ENCODE results near the gene TNS3. TPM values are rescaled to one million over a fixed set of nuclear protein-coding genes. Genes with fewer than 3 reads are reported as not detected.

The TNS3 gene
- total RNA-seq, 5 donors from 2014 or later (not counting 1 experiment from before 2014, with no cell fraction given), result 0.58 to 3.7 (median 2.0) TPM

- 83% methylated on average over 1 of the region's 2 CpGs for WGBS (ENCODE audit: insufficient coverage)
- DNase-seq (no peak), ATAC-seq (replicated peaks in 1 of 4) (no peak)
- no peaks in the 10 kb centered on the region for H3K27me3 ChIP-seq (replicated peaks in 1 of 2; ENCODE audit: control insufficient read depth in 2 of 2, extremely low read depth in 1 of 2, insufficient read depth in 2 of 2, low read length in 1 of 2)
- H3K27ac Mint-ChIP-seq, result no peak overlapping the region
- no peak overlapping the region for H3K27ac ChIP-seq (ENCODE audit: low read length)
- peaks cover 0 to 3% of the 10 kb centered on the region in 2 donors for H3K27me3 Mint-ChIP-seq
- no peaks in the 10 kb centered on the region for H3K36me3 Mint-ChIP-seq
- H3K9me3 Mint-ChIP-seq, result no peaks in the 10 kb centered on the region
- no peaks in the 10 kb centered on the region for H3K36me3 ChIP-seq (ENCODE audit: control insufficient read depth in 2 of 2, extremely low read depth in 1 of 2, insufficient read depth in 1 of 2, low read length in 1 of 2)
- H3K4me3 Mint-ChIP-seq, result no peak overlapping the region
- ChIA-PET CTCF (no interaction called here), POLR2A (no interaction called here)
- no peak overlapping the region for H3K4me3 ChIP-seq (ENCODE audit: control insufficient read depth in 1 of 2, extremely low read depth in 1 of 2, low read length in 1 of 2)
- no peaks in the 10 kb centered on the region for H3K4me1 Mint-ChIP-seq
- H3K9me3 ChIP-seq, result no peaks in the 10 kb centered on the region
- H3K4me1 ChIP-seq (ENCODE audit: control insufficient read depth in 1 of 2, extremely low read depth in 1 of 2, insufficient read depth in 2 of 2, low read length in 2 of 2), result no peaks in the 10 kb centered on the region
Observed at GRCh38 chr7:47290867-47291266, 291.0 kb downstream of the TNS3 start.

- no peak overlapping the region for H3K27ac Mint-ChIP-seq
- Histone ChIP-seq H3K4me1 (ENCODE audit: control insufficient read depth in 1 of 2, extremely low read depth in 1 of 2, insufficient read depth in 2 of 2, low read length in 2 of 2) (no peaks in the 10 kb centered on the region), H3K27ac (ENCODE audit: low read length) (no peak overlapping the region), H3K4me3 (ENCODE audit: control insufficient read depth in 1 of 2, extremely low read depth in 1 of 2, low read length in 1 of 2) (no peak overlapping the region), H3K27me3 (replicated peaks in 1 of 2; ENCODE audit: control insufficient read depth in 2 of 2, extremely low read depth in 1 of 2, insufficient read depth in 2 of 2, low read length in 1 of 2) (no peaks in the 10 kb centered on the region), H3K36me3 (ENCODE audit: control insufficient read depth in 2 of 2, extremely low read depth in 1 of 2, insufficient read depth in 1 of 2, low read length in 1 of 2) (no peaks in the 10 kb centered on the region), H3K9me3 (no peaks in the 10 kb centered on the region)
- no CpG with 5 or more reads among the region's 3 CpGs for WGBS (ENCODE audit: insufficient coverage)
- no peaks in the 10 kb centered on the region for H3K36me3 Mint-ChIP-seq
- ChIA-PET POLR2A (no interaction called here), CTCF (no interaction called here)
- H3K4me1 Mint-ChIP-seq, result no peaks in the 10 kb centered on the region
- H3K9me3 Mint-ChIP-seq, result peaks cover under 1 to 3% (median 2%) of the 10 kb centered on the region in 3 donors
- DNase-seq, result no peak
- H3K27me3 Mint-ChIP-seq, result peaks cover 0 to 2% of the 10 kb centered on the region in 2 donors
- no peak overlapping the region for H3K4me3 Mint-ChIP-seq
- no peak for ATAC-seq (replicated peaks in 1 of 4)
Observed at GRCh38 chr7:47290466-47290865, 291.4 kb downstream of the TNS3 start.

GRCh38 chr7:47288060-47288459 is 293.9 kb downstream of the TNS3 start:
- Histone ChIP-seq H3K27me3 (replicated peaks in 1 of 2; ENCODE audit: control insufficient read depth in 2 of 2, extremely low read depth in 1 of 2, insufficient read depth in 2 of 2, low read length in 1 of 2) (peaks cover 0 to 3% of the 10 kb centered on the region in 2 experiments), H3K36me3 (ENCODE audit: control insufficient read depth in 2 of 2, extremely low read depth in 1 of 2, insufficient read depth in 1 of 2, low read length in 1 of 2) (no peaks in the 10 kb centered on the region), H3K9me3 (no peaks in the 10 kb centered on the region), H3K4me3 (ENCODE audit: control insufficient read depth in 1 of 2, extremely low read depth in 1 of 2, low read length in 1 of 2) (no peak overlapping the region), H3K4me1 (ENCODE audit: control insufficient read depth in 1 of 2, extremely low read depth in 1 of 2, insufficient read depth in 2 of 2, low read length in 2 of 2) (no peaks in the 10 kb centered on the region), H3K27ac (ENCODE audit: low read length) (no peak overlapping the region)
- DNase-seq, result no peak
- no peak for ATAC-seq (replicated peaks in 1 of 4)
- Mint-ChIP-seq H3K4me3 (no peak overlapping the region), H3K9me3 (peaks cover 2 to 6% (median 4%) of the 10 kb centered on the region in 3 donors), H3K4me1 (no peaks in the 10 kb centered on the region), H3K36me3 (no peaks in the 10 kb centered on the region), H3K27ac (no peak overlapping the region), H3K27me3 (no peaks in the 10 kb centered on the region)
- WGBS (ENCODE audit: insufficient coverage), result 40% methylated on average over 2 of the region's 6 CpGs
- ChIA-PET CTCF (no interaction called here), POLR2A (no interaction called here)

GRCh38 chr7:47285860-47286491 is 295.9 kb downstream of the TNS3 start:
- no peak for ATAC-seq (replicated peaks in 1 of 4)
- Histone ChIP-seq H3K9me3 (no peaks in the 10 kb centered on the region), H3K27me3 (replicated peaks in 1 of 2; ENCODE audit: control insufficient read depth in 2 of 2, extremely low read depth in 1 of 2, insufficient read depth in 2 of 2, low read length in 1 of 2) (peaks cover 0 to 5% of the 10 kb centered on the region in 2 experiments), H3K27ac (ENCODE audit: low read length) (no peak overlapping the region), H3K4me1 (ENCODE audit: control insufficient read depth in 1 of 2, extremely low read depth in 1 of 2, insufficient read depth in 2 of 2, low read length in 2 of 2) (no peaks in the 10 kb centered on the region), H3K4me3 (ENCODE audit: control insufficient read depth in 1 of 2, extremely low read depth in 1 of 2, low read length in 1 of 2) (no peak overlapping the region), H3K36me3 (ENCODE audit: control insufficient read depth in 2 of 2, extremely low read depth in 1 of 2, insufficient read depth in 1 of 2, low read length in 1 of 2) (no peaks in the 10 kb centered on the region)
- no peaks in the 10 kb centered on the region for H3K4me1 Mint-ChIP-seq
- H3K27ac Mint-ChIP-seq, result no peak overlapping the region
- H3K9me3 Mint-ChIP-seq, result peaks cover 2 to 6% (median 4%) of the 10 kb centered on the region in 3 donors
- no peak for DNase-seq
- no peaks in the 10 kb centered on the region for H3K36me3 Mint-ChIP-seq
- 86% methylated on average over 7 of the region's 9 CpGs for WGBS (ENCODE audit: insufficient coverage)
- H3K4me3 Mint-ChIP-seq, result no peak overlapping the region
- no peaks in the 10 kb centered on the region for H3K27me3 Mint-ChIP-seq
- ChIA-PET CTCF (no interaction called here), POLR2A (no interaction called here)

GRCh38 chr7:47284691-47285635 is 296.9 kb downstream of the TNS3 start:
- no peak overlapping the region for H3K27ac Mint-ChIP-seq
- ChIA-PET CTCF (no interaction called here), POLR2A (no interaction called here)
- Histone ChIP-seq H3K27ac (ENCODE audit: low read length) (no peak overlapping the region), H3K9me3 (no peaks in the 10 kb centered on the region), H3K4me1 (ENCODE audit: control insufficient read depth in 1 of 2, extremely low read depth in 1 of 2, insufficient read depth in 2 of 2, low read length in 2 of 2) (no peaks in the 10 kb centered on the region), H3K4me3 (ENCODE audit: control insufficient read depth in 1 of 2, extremely low read depth in 1 of 2, low read length in 1 of 2) (no peak overlapping the region), H3K36me3 (ENCODE audit: control insufficient read depth in 2 of 2, extremely low read depth in 1 of 2, insufficient read depth in 1 of 2, low read length in 1 of 2) (no peaks in the 10 kb centered on the region), H3K27me3 (replicated peaks in 1 of 2; ENCODE audit: control insufficient read depth in 2 of 2, extremely low read depth in 1 of 2, insufficient read depth in 2 of 2, low read length in 1 of 2) (peaks cover 0 to 6% of the 10 kb centered on the region in 2 experiments)
- DNase-seq, result no peak
- peaks cover 2 to 6% (median 4%) of the 10 kb centered on the region in 3 donors for H3K9me3 Mint-ChIP-seq
- WGBS (ENCODE audit: insufficient coverage), result 90% methylated on average over 6 of the region's 11 CpGs
- H3K4me3 Mint-ChIP-seq, result no peak overlapping the region
- H3K27me3 Mint-ChIP-seq, result no peaks in the 10 kb centered on the region
- no peak for ATAC-seq (replicated peaks in 1 of 4)
- no peaks in the 10 kb centered on the region for H3K4me1 Mint-ChIP-seq
- no peaks in the 10 kb centered on the region for H3K36me3 Mint-ChIP-seq

- H3K4me1 ChIP-seq (ENCODE audit: control insufficient read depth in 1 of 2, extremely low read depth in 1 of 2, insufficient read depth in 2 of 2, low read length in 2 of 2), result no peaks in the 10 kb centered on the region
- no peaks in the 10 kb centered on the region for H3K36me3 ChIP-seq (ENCODE audit: control insufficient read depth in 2 of 2, extremely low read depth in 1 of 2, insufficient read depth in 1 of 2, low read length in 1 of 2)
- ChIA-PET POLR2A (no interaction called here), CTCF (no interaction called here)
- Mint-ChIP-seq H3K27ac (no peak overlapping the region), H3K27me3 (no peaks in the 10 kb centered on the region), H3K4me3 (no peak overlapping the region), H3K9me3 (peaks cover 2 to 6% (median 4%) of the 10 kb centered on the region in 3 donors), H3K4me1 (no peaks in the 10 kb centered on the region), H3K36me3 (no peaks in the 10 kb centered on the region)
- ATAC-seq (replicated peaks in 1 of 4), result no peak
- peaks cover 0 to 6% of the 10 kb centered on the region in 2 experiments for H3K27me3 ChIP-seq (replicated peaks in 1 of 2; ENCODE audit: control insufficient read depth in 2 of 2, extremely low read depth in 1 of 2, insufficient read depth in 2 of 2, low read length in 1 of 2)
- DNase-seq, result no peak
- no peaks in the 10 kb centered on the region for H3K9me3 ChIP-seq
- no peak overlapping the region for H3K27ac ChIP-seq (ENCODE audit: low read length)
- H3K4me3 ChIP-seq (ENCODE audit: control insufficient read depth in 1 of 2, extremely low read depth in 1 of 2, low read length in 1 of 2), result no peak overlapping the region
- 81% methylated on average over 7 of the region's 10 CpGs for WGBS (ENCODE audit: insufficient coverage)
Observed at GRCh38 chr7:47283497-47284131, 298.3 kb downstream of the TNS3 start.
